ENCODE measurements around the gene SCN4A. TPM values are rescaled to one million over a fixed set of nuclear protein-coding genes. Genes with fewer than 3 reads are reported as not detected.

The SCN4A gene
- total RNA-seq, 1 donor from 2014 or later = 0.78 TPM

DNA sequence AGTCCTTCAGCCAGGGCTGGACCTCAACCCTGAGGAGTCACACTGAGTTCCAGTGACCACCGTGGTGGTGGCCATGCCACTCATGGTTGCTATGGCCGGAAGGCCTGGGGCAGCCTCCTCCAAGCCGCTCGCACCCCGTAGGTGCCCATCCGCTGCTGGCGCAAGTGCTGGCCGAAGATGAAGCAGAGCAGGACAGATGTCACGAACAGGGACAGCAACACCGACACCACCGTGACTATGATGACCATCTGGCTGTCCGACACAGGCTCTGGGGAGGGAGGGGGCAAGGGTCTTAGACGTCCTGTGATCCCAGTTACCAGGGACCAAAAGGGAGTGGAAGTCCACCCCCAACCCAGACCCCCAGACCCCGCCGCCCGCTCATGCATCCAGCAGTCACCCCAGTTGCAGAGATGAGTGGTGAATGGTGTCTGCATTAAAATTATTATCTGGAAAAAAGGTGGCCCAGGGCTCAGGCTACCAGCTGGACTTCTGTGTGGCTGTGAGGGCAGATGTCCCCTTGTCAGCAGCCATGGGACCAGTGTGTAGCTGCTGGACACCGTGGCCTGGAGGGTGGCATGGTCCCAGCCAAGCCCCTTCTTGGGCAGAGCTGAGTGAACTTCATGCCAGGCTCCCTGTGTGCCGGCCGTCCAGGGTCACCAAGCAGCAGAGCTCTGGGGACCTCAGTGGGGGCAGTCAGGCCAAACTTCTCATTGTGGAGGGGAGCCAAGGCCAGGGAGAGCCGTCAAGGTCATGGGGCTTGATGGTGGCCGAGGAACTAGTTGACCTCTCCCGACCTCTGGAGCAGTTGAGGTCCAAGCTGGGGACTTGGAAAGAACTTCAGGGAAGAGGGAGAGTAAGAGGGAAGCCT lies 30.2 kb upstream of the SCN4A start:
- CTCF ChIA-PET = interaction anchor here (1.0 kb wide), 1 partner anchor 22 kb away, joined by 3 read pairs; no protein-coding TSS in a partner anchor
- TF ChIP-seq, protein P1, sequence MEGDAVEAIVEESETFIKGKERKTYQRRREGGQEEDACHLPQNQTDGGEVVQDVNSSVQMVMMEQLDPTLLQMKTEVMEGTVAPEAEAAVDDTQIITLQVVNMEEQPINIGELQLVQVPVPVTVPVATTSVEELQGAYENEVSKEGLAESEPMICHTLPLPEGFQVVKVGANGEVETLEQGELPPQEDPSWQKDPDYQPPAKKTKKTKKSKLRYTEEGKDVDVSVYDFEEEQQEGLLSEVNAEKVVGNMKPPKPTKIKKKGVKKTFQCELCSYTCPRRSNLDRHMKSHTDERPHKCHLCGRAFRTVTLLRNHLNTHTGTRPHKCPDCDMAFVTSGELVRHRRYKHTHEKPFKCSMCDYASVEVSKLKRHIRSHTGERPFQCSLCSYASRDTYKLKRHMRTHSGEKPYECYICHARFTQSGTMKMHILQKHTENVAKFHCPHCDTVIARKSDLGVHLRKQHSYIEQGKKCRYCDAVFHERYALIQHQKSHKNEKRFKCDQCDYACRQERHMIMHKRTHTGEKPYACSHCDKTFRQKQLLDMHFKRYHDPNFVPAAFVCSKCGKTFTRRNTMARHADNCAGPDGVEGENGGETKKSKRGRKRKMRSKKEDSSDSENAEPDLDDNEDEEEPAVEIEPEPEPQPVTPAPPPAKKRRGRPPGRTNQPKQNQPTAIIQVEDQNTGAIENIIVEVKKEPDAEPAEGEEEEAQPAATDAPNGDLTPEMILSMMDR (IDR thresholded peaks at IDR 0.05) = no peak

DNA sequence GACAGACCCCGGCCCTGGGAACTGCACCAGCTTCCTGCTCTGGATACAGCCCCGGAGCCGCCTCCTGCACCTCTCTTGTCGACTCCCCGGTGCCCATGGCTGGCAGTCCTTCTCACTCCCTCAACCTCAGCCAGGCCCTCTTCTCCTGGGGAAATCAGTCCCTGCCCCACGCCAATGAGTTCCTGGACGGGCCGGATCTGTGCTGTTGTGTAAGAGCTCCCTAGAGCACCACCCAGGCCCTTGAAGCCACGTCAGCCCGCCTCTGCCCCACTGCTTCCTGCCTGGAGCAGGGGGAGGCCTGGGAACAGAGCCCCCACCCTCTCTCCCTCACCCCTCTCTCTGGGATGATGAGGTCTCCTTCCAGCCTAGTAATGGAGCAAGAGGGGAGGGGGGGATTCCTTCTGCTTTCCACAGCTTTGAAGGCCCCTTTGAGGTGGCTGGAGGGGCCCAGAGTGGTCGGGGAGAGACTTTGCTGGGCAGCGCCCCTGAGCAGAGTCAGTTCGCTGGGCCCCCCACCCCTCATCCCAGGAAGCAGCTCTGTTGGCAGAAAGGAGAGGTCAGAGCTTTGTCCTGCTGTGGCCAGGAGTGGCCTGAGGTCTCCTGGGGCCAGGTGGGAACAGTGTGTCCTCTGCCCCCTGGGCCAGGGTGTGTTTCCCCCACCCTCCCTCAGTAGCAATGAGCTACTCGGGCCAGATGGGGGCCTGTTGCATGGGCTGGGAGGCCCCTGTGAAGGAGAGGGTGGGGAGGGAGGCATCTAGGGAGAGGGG lies 29.2 kb upstream of the SCN4A start:
- DNase-seq = peak; percentile 11
- ChIA-PET CTCF (interaction anchor here (1.0 kb wide), 1 partner anchor 23 kb away, joined by 3 read pairs; no protein-coding TSS in a partner anchor), POLR2A (interaction anchor here (0.6 to 1.1 kb wide), 4 partner anchors 14 to 68 kb away, joined by 3 to 5 read pairs (median 4); partner anchors contain the start of gene ICAM2)
- peaks cover 37% of the 10 kb centered on the region for H3K36me3 Mint-ChIP-seq (ENCODE audit: low read depth)
- no peaks in the 10 kb centered on the region for H3K9me3 Mint-ChIP-seq
- peaks cover 32% of the 10 kb centered on the region for H3K4me1 Mint-ChIP-seq
- H3K27me3 Mint-ChIP-seq = peaks cover 4% of the 10 kb centered on the region
- H3K27ac Mint-ChIP-seq = no peak overlapping the region
- no peak for ATAC-seq (ENCODE audit: low read depth)
- intact Hi-C loops (cut with micrococcal nuclease) = no loop called here
- TF ChIP-seq, protein P1 (IDR thresholded peaks at IDR 0.05) = no peak
- no peak overlapping the region for H3K4me3 Mint-ChIP-seq

More for the DNA sequence above, 30.2 kb upstream of the SCN4A start:
- H3K27ac Mint-ChIP-seq = no peak overlapping the region
- no peaks in the 10 kb centered on the region for H3K9me3 Mint-ChIP-seq
- intact Hi-C loops (cut with micrococcal nuclease) = no loop called here
- peak; percentile 9 for DNase-seq
- H3K4me1 Mint-ChIP-seq = peaks cover 34% of the 10 kb centered on the region
- peaks cover 4% of the 10 kb centered on the region for H3K27me3 Mint-ChIP-seq
- ATAC-seq (ENCODE audit: low read depth) = no peak
- H3K36me3 Mint-ChIP-seq (ENCODE audit: low read depth) = peaks cover 44% of the 10 kb centered on the region
- POLR2A ChIA-PET = interaction anchor here (0.6 to 1.1 kb wide), 2 partner anchors 13 to 33 kb away, joined by 3 to 4 read pairs; no protein-coding TSS in a partner anchor
- H3K4me3 Mint-ChIP-seq = no peak overlapping the region

DNA sequence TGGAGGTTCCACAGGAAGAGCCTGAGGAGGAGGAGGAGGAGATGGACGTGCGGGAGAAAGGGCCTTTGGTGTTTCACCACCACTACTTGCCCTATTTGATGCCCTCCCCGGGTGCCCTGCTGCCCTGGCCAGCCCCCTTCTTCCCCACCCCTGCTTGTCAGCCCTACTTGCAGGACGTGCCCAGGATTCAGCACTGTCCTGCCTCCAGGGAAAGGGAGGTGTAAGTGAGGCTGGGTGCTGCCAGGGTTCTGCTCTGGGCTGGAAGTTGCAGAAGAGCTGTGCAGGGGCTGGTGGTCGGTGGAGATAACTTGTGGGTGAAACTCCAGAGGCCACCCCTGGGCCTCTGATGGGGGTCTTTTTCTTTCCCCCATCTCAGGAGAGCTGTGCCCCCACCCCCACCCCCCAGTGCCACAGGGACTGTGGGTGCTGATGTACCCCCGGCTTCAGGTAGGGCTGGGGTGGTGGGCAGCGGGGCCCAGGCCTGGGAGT lies 28.4 kb upstream of the SCN4A start:
- DNase-seq = peak; percentile 1
- POLR2A ChIA-PET = interaction anchor here (1.0 to 1.1 kb wide), 2 partner anchors 19 to 67 kb away, joined by 3 to 5 read pairs; partner anchors contain the start of gene ICAM2
- H3K36me3 Mint-ChIP-seq (ENCODE audit: low read depth) = peaks cover 32% of the 10 kb centered on the region
- H3K4me3 Mint-ChIP-seq = no peak overlapping the region
- TF ChIP-seq, protein P1 (IDR thresholded peaks at IDR 0.05) = no peak
- no peak for ATAC-seq (ENCODE audit: low read depth)
- CTCF ChIA-PET = no interaction called here
- peaks cover 26% of the 10 kb centered on the region for H3K4me1 Mint-ChIP-seq
- intact Hi-C loops (cut with micrococcal nuclease) = no loop called here
- H3K9me3 Mint-ChIP-seq = no peaks in the 10 kb centered on the region
- H3K27me3 Mint-ChIP-seq = peaks cover 4% of the 10 kb centered on the region
- no peak overlapping the region for H3K27ac Mint-ChIP-seq

DNA sequence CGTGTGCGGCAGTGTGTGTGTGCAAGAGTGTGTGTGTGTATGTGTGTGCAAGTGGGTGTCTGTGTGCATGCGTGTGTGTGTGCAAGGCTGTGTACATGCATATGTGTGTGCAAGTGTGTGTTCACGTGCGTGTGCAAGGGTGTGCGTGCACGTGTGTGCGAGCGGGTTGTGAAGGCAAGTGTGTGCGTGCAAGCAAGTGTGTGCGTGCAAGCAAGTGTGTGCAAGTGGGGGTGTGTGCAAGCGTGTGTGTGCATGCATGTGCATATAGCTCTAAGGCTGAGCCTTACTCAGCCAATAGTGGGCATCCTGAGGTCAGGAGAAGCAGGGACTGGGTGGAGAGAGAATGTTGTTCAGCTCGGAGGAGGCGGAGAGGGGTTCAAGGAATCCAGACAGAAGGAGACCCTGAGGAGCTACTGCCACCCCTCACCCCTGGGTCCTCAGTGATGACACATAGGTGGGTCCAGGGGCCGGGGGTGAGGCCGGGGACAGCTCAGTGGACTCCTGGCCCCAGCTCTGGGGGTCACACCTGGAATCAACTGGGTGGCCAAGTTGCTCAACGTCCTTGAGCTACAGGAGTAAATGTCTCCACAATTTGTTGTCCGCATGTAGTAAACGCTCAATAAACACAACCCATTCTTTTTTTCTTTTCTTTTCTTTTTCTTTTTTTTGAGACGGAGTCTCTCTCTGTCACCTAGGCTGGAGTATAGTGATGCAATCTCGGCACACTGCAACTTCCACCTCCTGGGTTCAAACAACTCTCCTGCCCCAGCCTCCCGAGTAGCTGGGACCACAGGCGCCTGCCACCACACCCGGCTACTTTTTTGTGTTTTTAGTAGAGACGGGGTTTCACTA lies 27.2 kb upstream of the SCN4A start:
- peaks cover 4% of the 10 kb centered on the region for H3K27me3 Mint-ChIP-seq
- intact Hi-C loops (cut with micrococcal nuclease) = loop anchor here (2.0 kb wide), 1 partner anchor 21 kb away; the partner anchor contains the start of gene ICAM2
- H3K27ac Mint-ChIP-seq = no peak overlapping the region

More for the DNA sequence above, 27.2 kb upstream of the SCN4A start:
- Mint-ChIP-seq H3K4me1 (peaks cover 23% of the 10 kb centered on the region), H3K36me3 (ENCODE audit: low read depth) (peaks cover 21% of the 10 kb centered on the region), H3K9me3 (no peaks in the 10 kb centered on the region), H3K4me3 (no peak overlapping the region)
- DNase-seq (peak; percentile 12), ATAC-seq (ENCODE audit: low read depth) (no peak)
- TF ChIP-seq, protein P1 (IDR thresholded peaks at IDR 0.05) = no peak
- ChIA-PET CTCF (interaction anchor here (0.9 kb wide), 1 partner anchor 9 kb away, joined by 3 read pairs; no protein-coding TSS in a partner anchor), POLR2A (interaction anchor here (1.1 kb wide), 1 partner anchor 20 kb away, joined by 5 read pairs; the partner anchor contains the start of gene ICAM2)
